Pons (tissue), 1 donor: ENCODE results near the gene OR2B6.

ENCODE experiments used
- DNase-seq: peaks from one replicate; pipeline ENCODE4 v3.0.0-alpha.2; 2016; ENCODE audit warnings: low spot score

OR2B6 gene

GRCh38 chr6:28000351-28001045 is 43.5 kb downstream of the OR2B6 start:
- no peak for DNase-seq

DNA sequence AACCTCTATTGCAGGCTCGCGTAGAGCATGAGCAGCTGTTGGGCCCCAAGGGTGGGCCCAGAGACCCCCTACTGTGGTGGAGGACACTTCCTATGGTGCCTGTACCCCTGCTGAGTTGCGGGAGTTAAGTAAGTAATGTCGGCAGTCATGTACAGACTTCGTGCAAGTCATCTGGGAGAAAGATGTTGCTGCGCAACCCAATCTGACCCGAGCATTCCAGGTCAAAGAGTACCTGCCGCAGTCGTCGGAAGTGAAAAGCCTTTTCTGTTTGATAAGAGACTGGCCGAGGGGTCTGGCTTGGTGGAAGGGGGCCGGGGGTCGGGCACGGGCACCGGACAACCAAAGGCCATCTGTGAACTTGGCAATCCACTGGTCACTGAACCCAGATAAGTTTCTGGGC is 44.3 kb downstream of the OR2B6 start:
- DNase-seq, result no peak

GRCh38 chr6:28001751-28002150 is 44.7 kb downstream of the OR2B6 start:
- no peak for DNase-seq

GRCh38 chr6:28002161-28002560 is 45.1 kb downstream of the OR2B6 start:
- no peak for DNase-seq

DNA sequence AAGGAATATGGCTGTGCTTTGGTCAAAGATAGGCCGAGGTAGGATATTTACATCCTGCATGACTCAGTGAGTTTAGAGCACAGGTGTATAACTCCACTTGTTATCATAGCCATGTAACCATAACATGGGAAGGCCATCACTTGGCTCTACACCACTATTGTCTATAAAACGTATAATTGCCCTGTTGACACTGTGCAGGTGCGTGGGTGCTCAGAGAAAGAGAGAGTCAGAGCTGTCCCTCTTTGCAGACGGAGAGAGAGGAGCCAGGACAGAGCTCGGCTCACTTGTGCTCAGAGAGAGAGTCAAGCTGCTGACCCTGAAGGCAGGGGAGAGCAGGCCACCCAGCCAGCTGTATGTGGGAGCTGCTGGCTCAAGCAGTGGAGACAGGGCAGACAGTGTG is 46.0 kb downstream of the OR2B6 start:
- DNase-seq, result no peak

- no peak for DNase-seq
Measured at GRCh38 chr6:28003661-28004060, 46.6 kb downstream of the OR2B6 start.

- DNase-seq, result no peak
Measured at GRCh38 chr6:28004350-28005151, 47.5 kb downstream of the OR2B6 start.

- no peak for DNase-seq
Measured at GRCh38 chr6:28005152-28005890, 48.3 kb downstream of the OR2B6 start.

DNA sequence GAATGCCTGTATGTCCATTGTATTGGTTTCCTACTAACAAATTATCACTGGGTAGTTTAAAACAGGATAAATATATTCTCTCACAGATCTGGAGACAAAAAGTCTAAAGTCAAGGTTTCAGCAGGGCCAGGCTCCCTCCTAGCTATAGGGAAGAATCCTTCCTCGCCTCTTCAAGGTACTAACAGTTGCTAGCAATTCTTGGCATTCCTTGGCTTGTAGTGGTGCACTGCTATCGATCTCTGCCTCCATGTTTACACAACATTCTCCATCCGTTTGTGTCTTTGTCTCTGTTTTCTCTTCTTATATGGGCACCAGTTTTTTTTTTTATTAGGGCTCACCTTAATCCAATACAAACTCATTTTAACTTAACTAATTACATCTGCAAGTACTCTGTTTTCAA is 48.9 kb downstream of the OR2B6 start:
- DNase-seq, result no peak
